DMS79 treated with DMSO at 0.1 percent for 48 hours (cell line): Measurements from ENCODE around the gene MYO18A.
"Not testable (repeated sequence)": the region's sequence is repeated elsewhere in the genome, so short reads cannot be mapped to it uniquely, and the experiment has no call there.

Experiments used
- DNase-seq: peaks from one replicate; lab custom pipeline; 2025; lab: John Stamatoyannopoulos, UW

Gene MYO18A

DNA sequence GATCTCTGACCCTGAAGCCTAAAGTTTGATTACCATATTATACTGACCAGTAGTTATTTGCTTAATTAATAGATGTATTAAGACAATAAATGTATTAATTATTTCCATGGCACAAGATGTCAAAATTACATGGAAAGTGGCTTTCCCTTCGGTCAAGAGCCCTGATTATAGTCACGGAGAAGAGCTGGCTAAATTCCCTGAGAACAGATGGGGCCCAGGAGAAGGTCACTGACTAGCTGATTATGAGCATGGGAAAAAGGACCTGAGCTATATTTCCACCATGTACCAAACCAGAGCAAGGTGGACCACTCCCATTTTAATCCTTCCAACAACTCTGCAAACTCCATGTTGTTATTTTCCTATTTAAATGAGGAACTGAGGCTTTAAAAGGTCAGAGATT lies 12.9 kb upstream of the MYO18A start:
- no peak for DNase-seq

DNA sequence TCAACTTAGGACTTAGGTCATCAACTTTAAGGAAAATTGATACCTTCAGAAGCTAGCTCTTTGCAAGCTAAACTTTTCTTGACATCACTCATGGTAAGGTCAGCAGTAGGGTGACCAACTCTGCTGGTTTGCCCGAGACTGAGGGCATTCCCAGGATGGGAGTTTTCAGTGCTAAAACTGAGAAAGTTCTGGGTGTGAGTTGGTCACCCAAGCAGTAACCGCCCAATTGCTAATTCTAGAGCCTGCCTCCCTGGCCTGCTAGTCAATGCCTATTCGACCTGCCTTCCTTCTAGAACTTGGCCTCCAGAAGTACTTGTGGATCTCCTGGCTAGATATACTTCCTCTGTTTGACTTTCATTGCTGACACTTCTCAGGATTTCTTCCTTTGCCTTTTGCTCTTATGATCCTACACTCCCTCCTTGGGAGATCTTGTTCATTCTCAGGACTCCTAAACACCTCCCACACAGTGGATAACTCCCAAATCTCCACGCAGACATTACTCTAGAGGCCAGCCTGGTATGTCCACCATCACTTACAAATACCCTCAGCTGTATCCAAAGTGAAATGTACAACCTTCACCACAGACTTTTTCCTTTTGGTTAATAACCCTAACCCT lies 10.5 kb upstream of the MYO18A start:
- no peak for DNase-seq

DNA sequence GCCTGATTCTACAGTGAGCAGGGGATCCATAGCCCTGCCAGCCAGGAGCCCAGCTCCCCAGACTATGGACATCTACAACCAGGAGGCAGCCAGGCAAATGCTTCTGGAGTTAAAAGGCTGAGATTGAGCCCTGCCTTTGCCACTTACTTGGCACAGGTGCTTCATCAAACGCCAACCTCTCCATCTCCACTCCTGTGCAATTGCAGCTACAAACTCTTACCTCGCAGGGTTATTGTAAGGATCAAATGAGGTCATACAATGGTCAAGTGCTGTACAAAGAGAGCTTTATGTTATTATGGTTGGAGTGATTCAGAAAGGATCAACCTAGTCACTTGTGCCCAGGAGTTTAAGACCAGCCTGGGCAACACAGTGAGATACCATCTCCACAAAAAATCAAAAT lies 9.8 kb upstream of the MYO18A start:
- DNase-seq, result peak; percentile 9

DNA sequence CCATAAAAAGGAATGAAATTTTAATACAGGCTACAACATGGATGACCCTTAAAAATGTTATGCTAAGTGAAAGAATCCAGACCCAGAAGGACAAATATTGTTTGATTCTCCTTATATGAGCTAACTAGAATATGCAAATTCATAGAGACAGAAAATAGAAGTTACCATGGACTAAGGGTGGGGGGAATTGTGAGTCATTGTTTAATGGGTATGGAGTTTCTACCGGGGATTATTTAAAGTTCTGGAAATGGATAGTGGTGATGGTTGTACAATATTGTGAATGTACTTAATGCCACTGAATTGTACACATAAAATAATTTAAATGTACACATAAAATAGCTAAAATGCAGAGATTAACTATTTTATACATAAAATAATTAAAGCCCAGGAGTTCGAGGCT lies 9.2 kb upstream of the MYO18A start:
- no peak for DNase-seq

DNA sequence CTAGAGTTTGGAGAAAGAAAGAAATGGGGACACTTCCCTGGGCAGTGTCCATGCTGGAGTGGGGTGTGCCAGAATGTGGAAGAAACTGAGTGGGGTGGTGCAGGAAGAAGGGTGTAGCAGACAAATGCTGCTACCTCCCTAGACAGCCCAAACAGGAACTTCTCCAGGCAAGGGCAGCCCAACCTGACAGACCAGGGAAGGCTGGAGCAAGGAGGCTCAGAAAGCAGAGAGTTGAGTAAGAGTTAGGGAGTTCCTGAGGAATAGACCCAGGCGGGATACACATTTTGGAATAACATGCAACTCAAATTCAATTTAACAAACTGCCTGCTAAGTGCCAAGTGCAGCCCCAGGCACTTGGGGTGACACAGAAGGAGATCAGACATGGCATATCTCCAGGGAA lies 1.0 kb upstream of the MYO18A start:
- DNase-seq, result no peak

DNA sequence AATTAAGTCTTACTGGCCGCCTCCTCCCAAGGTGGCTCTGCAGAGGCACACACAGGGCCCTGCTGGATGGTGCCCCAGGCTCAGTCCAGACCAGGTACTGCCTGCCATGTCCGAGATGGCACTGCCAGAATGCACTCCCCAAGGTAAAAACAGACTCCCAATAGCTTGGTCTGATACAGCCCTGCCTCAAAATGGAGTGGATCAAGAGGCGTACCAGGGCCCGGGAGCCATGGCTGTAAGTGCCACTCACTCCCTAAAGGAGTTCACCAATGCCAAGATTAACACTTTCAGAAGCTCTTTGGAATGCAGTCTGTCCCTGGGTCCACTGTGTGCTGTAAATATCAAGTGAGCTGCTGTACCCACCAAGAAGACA lies 576 bp upstream of the MYO18A start:
- no peak for DNase-seq

DNA sequence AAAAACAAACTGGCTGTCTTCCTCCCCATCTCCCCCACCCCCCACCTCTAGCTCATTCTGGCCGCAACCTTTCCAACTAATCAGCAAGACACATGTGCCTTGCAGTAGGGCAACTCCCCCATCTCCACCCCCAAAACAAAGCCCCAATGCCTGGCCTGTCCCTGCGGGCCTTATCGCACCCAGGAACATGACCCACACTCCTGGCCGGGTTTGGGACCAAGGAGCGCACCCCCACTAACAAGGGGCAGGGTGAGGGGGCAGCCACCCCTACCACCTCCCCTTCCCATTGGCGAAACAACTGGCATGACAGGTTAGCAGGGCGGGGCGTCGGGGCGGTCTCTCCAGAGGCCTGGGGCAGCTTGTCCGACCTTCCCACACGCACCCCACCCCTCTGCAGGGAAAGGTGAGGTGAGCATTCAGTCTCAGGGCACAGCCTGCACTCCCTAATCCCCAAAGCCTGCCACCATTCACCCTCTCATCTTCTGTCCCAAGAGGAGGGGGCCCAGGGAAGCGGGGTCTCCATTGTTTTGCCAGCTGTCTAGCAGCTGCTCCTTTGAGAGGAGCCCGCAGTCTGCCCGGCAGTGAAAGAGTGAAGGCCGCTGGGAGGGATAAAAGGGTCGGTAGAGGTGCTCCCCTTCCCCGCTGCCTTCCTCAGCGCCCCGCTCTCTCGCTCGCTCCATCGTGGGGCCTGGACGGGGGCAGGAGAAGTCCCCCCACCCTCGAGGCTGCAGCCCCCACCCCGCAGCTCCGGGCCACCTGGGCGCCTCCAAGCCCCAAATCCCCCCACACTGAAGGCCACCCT lies 765 bp downstream of the MYO18A start:
- peak; percentile 62 for DNase-seq

DNA sequence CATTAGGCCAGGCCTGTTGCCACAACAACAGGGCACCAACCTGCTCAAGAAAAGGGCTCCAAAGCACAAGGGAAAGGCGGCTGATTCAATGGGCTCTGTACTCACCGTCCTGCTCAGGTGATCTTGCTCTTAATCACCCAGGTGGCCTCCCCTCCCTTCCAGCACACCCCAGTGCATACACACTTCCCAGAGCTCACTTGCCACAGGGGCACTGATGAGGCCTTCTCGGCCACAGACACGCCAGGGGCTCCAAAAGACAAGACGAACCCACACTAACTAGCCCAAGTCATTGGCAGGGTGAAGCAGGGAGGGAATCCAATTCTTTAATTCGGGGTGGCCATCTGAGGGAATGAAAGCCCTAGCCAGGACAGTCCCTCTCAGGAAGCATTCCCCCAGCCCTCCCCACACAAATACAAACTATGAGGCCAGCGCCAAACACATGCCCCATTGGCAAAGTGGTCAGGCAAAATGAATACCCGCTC lies 1.4 kb downstream of the MYO18A start:
- DNase-seq, result no peak

DNA sequence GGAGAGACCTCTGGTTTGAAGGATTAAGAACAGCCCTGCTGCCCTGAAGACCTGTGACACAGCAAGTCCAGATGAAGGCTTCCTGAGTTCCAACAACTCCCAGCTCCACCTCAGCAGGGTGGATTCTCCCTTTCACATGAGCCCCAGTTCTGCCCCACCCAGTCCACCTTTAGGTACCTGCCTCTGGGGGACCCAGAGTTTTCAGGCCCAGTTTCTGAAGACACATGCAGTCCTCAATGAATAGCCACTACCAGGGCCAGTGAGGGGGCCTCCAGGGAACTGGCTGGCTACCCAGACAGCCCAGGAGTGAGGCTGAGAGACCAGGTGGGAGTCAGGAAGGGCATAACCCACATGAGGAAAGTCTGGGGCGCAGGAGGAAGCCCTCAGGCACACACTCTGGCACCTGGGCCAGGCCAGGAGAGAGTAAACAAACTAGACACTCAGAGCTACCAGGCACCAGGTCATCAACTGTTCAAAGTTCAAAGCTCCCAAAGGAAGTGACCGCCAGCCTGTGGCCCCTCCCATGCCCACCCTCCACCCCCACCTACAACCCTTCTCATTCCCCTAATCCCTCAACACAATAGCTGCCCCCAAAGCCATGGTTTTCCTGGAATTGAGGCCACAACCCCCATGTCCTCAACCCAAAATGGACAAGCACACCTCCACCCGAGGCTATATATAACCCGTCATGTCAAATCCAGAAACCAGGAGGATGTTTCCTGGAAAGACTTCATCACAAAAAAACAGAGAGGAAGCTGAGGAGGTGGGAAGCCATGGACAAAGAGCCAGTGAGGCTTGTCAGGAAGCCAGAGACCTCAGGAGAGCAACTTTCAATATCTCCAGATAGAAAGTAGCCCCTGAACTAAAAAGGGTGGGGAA lies 2.1 kb downstream of the MYO18A start:
- no peak for DNase-seq

DNA sequence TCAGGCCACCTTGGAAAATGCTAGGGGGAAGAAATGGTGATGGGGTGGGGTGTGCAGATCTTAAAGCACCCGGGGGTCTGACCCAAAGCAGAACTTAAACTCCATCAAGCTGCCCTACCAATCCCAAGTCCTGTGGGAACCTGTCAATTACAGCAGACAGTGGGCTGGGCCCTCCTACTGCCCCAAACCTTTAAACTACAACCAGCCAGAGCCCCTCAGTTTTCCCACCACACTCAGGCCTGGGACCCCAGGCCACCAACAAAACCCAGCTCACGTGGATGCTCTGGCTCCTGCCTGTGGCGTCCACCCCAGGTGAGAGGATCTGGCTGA lies 2.7 kb downstream of the MYO18A start:
- DNase-seq, result no peak

DNA sequence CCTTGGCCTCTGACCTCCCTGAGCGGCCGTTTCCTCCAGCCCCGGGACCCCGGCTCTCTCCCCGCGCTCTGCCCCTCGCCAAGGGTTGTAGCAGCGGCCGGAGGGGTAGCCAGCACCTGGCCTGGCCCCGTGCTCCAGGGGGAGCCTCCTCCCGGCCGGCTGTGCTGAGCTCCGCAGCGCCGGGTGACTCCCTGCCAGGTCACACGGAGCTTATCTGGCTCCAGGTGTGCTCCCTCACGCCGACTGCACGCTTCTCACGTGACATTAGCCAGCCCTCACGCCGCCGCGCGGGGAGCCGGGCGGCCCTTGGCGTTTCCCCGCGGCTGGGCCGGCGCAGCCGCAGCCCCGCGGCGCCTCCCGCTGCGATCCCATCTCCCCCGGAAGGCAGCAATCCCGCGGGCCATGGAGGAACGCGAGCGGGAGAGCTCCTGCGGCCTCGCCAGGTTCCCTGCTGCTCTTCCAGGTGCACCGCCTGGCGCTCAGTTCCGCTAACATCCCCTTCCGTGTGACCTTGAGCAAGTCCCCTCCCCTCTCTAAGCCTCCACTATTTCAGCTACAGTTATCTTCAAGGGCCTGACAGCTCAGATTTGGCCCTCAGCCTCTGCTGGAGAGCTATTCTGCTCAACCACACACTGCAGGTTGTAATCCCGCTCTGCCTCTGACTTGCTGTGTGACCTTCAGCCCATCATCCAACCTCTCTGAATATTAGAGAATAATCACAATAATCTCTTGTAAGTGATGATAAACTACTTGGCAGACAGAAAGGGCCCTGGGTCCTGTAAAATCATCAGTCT lies 3.4 kb downstream of the MYO18A start:
- peak; percentile 80 for DNase-seq

DNA sequence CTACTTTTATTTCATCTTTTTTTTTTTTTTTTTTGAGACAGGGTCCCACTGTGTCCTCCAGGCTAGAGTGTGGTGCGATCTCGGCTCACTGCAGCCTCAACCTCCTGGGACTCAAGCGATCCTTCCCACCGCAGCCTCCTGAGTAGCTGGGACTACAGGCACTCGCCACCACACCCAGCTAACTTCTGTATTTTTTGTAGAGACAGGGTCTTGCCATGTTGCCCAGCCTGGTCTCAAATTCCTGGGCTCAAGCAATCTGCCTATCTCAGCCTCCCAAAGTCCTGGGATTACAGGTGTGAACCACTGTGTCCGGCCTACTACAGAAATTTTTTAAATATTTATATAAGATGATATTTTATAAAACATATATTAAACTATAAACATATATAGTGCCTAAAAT lies 4.8 kb downstream of the MYO18A start:
- DNase-seq, result no peak

DNA sequence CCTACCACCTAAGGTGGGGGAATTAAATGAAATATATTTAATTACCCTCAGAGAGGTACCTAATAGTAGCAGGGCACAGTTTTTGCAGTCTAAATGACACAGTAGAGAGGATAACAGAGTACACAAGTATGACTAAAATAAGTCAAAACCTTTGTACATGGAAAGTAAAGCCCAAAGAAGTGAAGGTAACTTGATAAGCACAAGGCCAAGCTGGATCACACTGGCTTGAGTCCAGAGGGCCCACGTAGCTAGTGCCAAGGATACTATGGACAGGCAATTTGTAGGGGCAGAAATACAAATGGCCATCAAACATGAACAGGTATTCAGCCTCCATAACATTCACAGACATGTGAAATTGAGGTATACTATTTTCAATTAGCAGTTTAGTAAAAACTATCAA lies 7.6 kb downstream of the MYO18A start:
- no peak for DNase-seq

DNA sequence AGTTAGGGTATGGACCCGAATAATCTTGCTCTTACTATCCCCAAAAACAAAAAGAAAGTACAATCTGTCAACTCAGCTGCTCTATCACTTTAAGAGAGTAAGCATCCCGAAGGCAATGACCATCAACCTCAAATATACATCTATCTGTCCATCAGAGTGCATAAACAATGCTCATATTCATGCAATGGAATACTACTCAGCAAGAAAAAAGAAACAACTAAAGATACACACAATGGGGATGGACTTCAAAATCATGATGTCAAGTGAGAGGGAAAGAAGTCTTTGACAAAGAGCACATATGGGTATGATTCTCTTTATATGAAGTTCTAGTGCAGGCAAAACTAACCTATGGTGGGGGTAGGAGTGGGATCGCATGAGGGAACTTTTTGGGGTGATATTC lies 9.5 kb downstream of the MYO18A start:
- no peak for DNase-seq

DNA sequence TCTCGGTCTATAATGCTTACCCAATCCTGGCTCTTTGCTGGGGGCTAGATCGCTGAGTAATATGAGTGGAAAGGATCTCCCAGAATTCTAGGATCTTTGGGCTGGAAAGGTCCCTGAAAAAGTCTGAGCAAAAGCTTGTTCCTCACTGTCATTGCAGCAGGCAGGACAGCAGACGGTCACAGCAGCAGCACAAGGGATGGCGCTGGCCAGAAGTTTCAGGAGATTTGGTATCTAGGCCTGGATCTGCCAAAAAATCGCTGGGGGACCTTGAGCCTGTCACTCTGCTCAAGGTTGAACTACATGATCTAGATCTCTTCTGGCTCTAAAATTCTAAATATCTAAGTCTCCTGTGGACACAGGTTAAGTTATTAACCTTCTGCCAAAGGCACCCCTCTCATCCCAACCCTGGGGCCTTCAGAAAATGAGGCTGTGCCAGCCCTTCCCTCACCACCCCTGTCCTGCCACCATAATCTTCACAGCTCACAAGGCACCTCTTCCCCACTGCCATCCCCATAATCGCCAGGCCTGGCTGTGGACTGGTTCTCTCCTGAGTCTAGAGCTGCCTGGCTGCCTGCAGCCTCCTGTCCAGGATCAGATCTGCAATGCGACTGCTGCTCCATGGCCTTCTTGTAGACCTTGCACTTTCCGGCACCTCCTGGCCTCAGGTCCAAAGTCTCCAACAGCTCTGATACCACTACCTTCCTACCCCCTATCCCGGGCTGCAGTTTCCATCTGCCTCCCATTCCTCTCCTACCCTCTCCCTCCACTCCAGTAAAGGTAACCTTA lies 10.2 kb downstream of the MYO18A start:
- no peak for DNase-seq

DNA sequence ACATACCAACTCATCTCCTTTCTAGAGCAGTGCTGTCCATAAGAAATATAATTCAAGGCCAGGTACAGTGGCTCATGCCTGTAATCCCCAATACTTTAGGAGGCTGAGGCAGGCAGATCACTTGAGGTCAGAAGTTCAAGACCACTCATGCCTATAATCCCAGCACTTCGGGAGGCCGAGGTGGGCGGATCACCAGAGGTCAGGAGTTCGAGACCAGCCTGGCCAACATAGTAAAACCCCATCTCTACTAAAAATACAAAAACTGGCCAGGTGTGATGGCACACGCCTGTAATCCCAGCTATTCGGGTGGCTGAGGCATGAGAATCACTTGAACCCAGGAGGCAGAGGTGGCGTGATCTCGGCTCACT lies 11.5 kb downstream of the MYO18A start:
- not testable (repeated sequence) for DNase-seq

DNA sequence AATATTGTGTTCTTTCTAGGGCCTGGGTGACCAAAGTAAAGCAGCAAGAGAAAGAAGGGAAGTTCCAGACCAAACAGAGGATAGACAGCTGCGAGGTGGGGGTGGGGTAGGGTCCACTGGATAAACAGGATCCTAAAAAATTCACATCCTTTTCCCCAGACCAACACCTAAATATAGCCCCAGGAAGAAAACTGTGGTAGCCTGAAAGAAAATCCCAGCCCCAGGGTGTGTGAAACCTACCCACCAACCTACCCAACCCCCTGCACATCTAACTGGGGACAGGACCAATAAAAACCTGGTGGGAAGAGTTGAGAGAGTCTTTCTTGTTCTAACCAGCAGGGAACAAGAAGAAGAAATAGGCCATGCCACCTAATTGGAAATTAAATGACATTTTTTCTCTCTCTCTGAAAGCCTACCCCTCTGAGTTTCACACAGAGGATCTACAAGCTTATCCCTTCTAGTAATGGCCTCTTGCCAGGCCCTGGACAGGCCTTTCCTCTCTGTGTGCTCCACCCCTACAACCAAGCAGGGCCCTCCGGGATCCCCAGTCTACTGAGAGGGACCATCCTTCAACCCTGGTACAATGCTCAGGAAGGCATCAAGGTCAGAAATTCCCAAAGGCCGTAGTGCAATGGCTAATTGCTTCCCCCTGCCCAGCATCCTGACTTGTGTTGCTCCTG lies 12.0 kb downstream of the MYO18A start:
- no peak for DNase-seq

DNA sequence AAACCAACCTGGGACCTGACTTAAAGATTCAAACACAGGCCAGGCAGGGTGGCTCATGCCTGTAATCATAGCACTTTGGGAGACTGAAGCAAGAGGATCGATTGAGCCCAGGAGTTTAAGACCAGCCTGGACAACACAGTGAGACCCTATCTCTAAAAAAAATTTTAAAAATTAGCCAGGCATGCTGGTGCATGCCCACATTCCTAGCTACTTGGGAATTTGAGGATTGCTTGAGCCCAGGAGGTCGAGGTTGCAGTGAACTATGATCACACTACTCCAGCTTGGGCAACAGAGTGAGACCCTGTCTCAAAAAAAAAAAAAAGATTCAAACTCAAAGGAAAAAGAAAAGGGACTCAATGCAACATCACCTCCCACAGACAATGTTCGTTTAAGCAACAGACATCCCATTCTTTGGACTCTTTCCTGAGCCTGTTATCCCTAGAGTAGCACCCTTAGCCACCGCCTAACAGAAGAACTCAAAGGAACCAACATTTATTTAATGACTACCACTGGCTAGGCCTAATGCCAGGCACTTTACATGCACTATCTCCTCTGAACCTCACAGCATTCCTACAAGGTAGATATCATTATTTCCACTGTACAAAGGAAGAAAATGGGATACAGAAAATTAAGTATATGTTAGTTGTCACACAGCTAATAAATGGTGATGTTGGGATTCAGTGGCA lies 12.7 kb downstream of the MYO18A start:
- no peak for DNase-seq

DNA sequence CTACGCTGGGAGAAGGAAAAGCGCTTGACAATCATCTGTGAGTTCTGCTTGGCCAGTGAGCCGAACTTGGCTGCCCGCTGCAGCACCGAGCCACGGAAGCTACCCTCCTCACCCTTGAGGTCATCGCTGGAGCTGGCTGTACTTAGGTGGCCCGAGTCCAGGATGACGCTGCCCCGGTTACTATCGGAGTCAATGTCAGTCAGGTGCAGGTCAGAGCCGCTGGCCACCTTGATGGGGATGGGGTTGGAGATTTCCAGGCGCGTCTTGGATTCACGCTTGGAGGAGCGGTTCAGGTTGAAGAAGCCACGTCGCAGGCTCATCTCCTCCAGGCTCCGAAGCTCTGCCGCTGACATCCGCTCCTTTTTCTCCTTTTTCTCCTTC lies 13.7 kb downstream of the MYO18A start:
- no peak for DNase-seq

DNA sequence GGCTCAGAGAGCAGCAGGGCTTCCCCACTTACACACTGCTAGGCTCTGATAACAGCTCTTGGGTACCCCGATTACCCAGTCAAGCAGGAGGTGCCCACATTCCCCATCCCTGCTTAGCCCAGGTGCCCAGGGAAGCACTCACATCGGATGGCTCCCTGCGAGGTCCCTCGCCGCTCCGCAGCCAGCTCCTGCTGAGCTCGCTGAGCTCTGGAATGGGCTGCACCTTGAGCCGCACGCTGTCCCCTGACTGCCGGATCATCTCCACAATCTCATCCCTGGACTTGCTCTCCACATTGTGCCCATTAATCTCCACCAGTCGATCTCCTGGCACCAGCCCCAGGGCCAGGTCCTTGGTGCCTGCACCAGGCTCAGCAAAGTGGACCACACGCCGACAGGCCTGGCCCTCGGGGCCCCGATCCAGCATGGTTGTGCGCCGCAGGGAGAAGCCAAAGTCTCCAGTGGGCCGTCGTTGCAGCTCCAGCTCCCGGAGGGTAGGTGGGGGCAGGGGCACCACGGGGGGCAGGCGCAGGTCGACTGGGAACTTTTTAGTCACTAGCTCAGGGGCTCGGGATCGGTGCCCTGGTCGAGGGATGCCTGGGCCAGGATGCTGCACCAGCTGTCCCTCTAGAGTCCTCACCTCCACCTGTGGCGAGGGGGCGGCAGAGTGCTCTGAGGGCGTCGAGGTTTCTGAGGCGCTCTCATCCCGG lies 14.2 kb downstream of the MYO18A start:
- DNase-seq, result no peak
